ENCODE data around the gene TMEM130.
A peak's percentile ranks its signal among the peaks of the same experiment; 100 is the strongest.

Gene TMEM130

GRCh38 chr7:98810153-98810802, 59.5 kb downstream of the TMEM130 start:
- DNase-seq (ENCODE audit: low read depth in 1 of 2, low spot score in 1 of 2): no peak

GRCh38 chr7:98808751-98809460, 60.9 kb downstream of the TMEM130 start:
- no peak for DNase-seq (ENCODE audit: low read depth in 1 of 2, low spot score in 1 of 2)

- no peak for DNase-seq (ENCODE audit: low read depth in 1 of 2, low spot score in 1 of 2)
These were observed 62.5 kb downstream of the TMEM130 start for GRCh38 chr7:98807068-98808048.

DNA sequence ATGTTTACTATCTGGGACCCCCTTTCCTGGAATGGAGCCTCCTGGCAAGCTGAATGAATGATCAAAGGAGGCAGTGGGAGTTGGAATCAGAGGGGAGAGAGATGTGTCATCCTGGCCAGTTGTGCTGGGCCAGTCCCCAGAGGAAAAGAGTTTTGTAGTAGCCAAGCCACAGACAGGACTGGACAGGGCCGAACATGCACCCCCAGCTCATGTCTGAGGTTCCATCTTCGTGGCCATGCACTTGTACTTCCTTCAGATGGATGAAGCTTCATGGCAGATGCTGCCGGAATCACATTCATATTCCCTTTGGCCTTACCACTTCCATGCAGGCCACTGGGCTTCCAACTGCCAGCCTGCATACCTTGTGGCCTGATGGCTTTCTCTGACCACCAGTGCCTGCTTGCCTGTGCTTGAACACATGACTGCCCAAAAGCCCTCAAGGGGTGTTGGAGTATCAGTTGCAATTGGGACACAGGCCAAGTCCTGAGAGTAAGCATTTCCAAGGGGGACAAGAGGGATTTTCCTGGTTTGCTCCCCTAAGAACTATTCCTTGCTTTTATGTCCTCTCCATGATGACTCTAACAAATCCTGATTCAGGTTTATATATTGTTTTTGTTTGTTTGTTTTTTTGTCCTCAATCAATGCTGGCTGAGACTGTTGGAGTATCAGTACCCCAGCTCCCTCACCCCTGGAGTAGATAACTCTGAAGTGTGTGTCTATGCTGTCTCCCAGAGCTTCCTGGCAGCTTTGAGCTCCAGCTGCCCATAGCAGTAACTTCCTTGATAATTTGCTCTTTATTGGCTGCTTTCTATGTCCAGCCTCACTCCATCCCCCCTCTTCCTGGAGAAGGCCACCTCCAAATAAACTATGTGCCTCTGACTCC, 63.6 kb downstream of the TMEM130 start:
- DNase-seq (ENCODE audit: low read depth in 1 of 2, low spot score in 1 of 2): no peak

DNA sequence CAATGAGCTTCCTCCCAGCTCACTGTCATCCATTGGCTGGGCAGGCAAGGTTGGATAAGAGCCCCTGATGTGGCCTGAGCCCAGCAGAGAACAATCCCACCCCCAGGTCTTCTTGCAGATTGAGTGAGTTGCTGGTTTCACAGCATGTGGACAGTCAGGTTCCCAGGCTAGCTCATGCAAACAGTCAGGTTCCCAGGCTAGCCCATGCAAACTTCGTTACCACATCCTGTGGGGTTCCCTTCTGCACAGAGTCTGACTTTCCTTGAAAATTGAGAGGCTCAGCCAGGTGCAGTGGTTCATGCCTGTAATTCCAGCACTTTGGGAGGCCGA, 67.1 kb downstream of the TMEM130 start:
- no peak for DNase-seq (ENCODE audit: low read depth in 1 of 2, low spot score in 1 of 2)

GRCh38 chr7:98802088-98802780, 67.6 kb downstream of the TMEM130 start:
- DNase-seq (ENCODE audit: low read depth in 1 of 2, low spot score in 1 of 2): peak in 1 of 2 donors; percentile 4

DNA sequence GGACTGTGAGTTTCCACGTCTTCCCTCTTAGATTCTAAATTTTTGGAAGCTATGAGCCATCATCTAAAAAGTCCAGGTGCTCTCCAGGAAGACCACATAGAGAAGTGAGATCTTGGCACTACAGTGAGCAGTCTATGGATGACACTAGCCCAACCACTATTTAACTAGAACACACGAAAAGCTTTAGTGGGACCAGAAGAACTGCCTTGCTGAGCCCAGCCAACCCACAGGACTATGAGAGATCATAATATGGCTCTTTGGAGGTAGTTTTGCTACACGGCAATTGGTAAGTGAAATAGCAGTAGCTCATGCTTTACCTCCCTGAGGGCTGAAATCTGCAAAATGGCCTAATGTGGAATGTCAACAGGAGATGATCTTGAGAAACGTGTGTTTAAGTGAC, 68.8 kb downstream of the TMEM130 start:
- DNase-seq (ENCODE audit: low read depth in 1 of 2, low spot score in 1 of 2): no peak

DNA sequence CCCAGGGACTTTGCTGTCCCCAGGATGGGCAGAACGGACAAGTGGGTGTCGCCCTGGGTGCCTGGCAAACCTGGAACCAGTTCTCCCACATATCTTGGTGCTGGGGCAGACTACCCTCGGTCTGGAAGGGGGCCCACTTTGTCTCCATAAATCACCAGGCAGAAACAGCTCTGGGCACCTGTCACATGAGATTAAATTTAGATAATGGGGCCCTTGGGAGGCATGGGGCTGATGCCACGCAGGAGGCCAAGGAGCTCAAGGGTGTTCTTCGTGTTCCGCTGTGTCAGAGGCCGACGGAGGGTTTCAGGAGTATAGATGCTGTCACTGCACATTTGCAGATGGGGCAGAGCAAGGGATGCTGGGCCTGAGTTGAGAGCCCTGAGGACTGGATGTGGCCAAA, 72.7 kb downstream of the TMEM130 start:
- DNase-seq (ENCODE audit: low read depth in 1 of 2, low spot score in 1 of 2): no peak
